SH-SY5Y (cell line): ENCODE measurements around the gene PTCD2.

Experiments used
- GATA2 ChIP-seq: IDR thresholded peaks from 2 replicates; pipeline ENCODE4 v1.6.1; 2011; ENCODE audit warnings: mild to moderate bottlenecking, low read depth, low read length
- GATA3 ChIP-seq: IDR thresholded peaks from 2 replicates; pipeline ENCODE4 v1.6.1; 2011; ENCODE audit warnings: low read depth, mild to moderate bottlenecking, low read length, moderate library complexity

The PTCD2 gene

DNA sequence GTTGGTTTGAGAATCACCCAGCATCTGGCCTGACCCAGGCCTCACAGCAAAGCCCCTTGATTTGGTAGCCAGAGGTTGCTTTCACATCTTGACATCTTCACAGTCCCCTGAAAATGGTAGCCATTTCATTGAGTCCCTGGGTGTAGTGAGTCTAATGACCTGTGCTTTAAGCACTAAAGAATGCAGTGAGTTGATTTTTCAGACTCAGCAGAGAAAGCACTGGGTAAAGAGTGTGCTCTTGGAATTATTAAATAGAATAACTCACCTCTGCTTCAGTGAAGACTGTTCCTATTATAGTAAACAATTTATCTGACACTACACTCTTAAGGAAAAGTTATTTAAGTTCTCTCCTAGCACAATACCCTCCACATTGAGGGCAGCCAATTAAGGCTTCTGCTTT, 56.2 kb downstream of the PTCD2 start:
- TF ChIP-seq GATA2, result no peak
- no peak for TF ChIP-seq GATA3

DNA sequence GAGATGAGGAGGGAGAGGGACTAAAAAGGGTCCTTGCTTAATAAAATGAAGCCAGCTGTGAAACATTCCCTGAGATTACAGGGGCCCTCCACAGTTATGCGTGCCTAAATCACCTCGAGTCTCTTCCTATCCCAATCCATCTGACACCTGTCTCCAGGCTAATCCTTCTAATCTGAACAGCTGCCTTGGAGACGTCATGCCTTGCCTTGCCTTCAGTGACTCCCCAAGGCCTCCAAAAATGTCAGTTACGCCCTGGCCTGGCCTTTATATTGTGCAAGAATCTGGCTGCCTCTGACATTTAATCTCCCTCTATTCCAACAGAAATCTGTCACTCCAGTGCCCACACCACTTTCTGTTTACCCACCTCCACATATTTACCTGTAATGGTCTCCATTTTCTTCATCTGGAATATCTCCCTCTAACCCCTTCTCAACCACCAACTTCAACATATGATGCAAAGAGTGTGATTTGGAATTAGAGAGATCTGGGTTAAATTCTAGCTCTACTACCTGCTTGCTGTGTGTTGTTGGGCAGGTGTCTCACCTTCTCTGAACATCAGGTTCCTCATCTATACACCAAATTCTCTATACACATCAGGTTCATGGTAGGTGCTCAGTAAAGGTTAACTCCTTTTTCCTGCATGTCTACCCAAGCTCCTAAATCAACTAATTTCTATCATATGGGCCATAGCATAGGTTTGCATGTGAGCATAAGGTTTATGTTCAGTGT, 57.9 kb downstream of the PTCD2 start:
- TF ChIP-seq GATA2 (no peak), GATA3 (no peak)

DNA sequence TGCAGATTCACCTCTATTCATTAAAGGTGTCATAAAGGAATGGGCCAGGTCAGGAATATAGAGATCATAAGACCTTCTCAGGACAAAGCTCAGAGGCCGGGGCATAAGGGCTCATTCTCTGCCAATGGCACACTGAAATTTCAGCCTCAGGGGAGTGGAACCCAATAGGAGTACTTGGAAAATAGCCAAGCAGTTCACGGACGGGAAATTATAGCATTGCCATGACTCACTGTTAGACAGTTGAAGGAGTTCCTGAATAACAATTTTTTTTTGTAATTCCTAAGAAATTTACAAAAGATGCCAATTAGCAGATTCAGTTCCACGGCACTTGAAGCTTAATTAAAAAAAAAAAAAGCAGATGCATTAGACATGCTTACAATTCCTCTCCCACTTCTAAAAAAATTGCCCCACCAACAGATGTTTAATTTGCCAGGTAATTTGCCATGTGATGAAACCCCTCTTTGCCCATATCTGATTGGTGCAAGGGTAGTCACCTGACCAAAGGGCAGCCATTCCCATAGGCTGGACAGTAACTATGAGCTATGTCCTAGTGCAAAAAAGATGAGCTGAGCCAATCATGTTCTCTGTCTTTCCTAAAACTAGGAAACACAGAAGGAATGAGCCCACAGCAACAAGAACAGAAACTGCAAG, 58.6 kb downstream of the PTCD2 start:
- TF ChIP-seq GATA3, result no peak
- TF ChIP-seq GATA2, result no peak

GRCh38 chr5:72379936-72380335, 59.8 kb downstream of the PTCD2 start:
- no peak for TF ChIP-seq GATA2
- TF ChIP-seq GATA3, result no peak

- TF ChIP-seq GATA3, result no peak
- no peak for TF ChIP-seq GATA2
These were observed 60.5 kb downstream of the PTCD2 start for GRCh38 chr5:72380492-72381274.

DNA sequence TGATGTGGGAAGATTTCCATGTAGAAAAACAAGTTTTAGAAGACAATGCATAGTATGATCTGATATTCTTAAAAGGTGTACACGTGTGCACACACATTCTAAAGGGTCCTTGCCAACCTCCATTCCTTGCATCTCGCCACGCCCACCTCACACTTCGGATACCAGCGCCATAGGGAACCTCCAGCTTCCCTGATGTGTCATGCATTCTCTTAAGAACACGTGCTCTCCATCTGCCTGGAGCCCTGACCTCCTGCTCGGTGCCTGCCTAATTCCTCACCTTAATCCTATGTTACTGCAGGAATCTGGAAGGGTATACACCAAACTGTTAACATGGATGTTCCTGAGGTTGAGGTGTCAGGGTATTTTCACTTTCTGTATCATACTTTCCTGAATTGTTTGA, 63.1 kb downstream of the PTCD2 start:
- no peak for TF ChIP-seq GATA3
- no peak for TF ChIP-seq GATA2

- TF ChIP-seq GATA3 (no peak), GATA2 (no peak)
These were observed 63.6 kb downstream of the PTCD2 start for GRCh38 chr5:72383726-72384125.

- TF ChIP-seq GATA3, result no peak
- TF ChIP-seq GATA2, result no peak
These were observed 66.5 kb downstream of the PTCD2 start for GRCh38 chr5:72386639-72387038.

- no peak for TF ChIP-seq GATA2
- TF ChIP-seq GATA3, result no peak
These were observed 67.8 kb downstream of the PTCD2 start for GRCh38 chr5:72387985-72388384.

GRCh38 chr5:72388646-72389045, 68.5 kb downstream of the PTCD2 start:
- TF ChIP-seq GATA3, result no peak
- no peak for TF ChIP-seq GATA2

- TF ChIP-seq GATA2, result no peak
- no peak for TF ChIP-seq GATA3
These were observed 70.7 kb downstream of the PTCD2 start for GRCh38 chr5:72390836-72391235.

DNA sequence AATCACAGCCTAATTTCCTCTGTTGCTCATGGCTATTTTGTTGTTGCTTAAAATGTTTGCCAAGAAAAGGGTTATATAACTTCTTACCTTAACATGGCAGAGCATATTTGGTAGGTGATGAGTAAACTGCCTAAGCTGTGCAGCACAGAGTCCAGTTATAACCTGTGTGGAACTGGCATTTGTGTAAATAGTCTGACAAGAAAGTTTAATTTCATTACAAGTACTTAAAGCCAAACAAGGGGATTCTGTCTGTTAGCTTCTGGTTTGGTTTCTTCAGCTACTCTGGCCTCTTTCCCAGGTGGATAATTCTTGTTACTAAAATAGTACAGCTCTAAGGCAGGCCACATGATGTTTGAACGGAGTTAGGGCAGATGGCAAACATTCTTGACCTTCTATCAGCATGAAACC, 72.2 kb downstream of the PTCD2 start:
- TF ChIP-seq GATA2, result no peak
- no peak for TF ChIP-seq GATA3

DNA sequence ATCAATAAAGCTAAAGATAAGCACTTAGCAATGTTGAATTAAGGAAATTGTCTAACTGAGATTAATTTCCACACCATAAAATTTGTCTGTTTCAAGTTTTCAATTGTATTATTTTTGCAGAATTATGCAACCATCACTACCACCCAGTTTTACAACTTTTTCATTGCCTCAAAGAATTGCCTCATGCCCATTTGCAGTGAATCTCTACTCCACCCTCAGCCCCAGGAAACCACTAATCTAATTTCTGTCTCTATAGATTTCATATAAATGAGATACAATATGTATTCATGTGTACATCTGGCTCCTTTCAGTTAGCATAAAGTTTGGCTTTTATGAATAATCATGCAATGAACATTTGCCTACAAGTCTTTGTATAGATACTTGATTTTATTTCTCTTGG, 72.9 kb downstream of the PTCD2 start:
- TF ChIP-seq GATA3 (no peak), GATA2 (no peak)

DNA sequence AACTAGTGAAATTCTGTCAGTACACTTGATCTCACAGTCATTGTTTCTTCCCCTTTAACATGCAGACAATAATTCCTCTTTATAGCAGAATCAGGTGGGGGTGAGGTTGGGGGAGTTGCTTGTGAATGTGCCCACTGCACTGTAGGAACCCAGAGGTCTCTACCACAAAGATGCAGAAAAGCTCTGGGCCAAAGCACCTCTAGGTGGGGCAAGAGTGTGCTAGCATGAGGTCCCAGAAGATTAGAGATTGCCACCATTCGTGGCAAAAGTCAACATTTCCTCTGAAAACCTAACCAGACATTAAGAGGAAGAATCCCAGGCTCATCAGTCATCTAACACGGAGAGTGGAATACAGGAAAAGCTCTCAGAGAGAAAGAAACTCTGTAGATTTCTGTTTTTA, 74.5 kb downstream of the PTCD2 start:
- TF ChIP-seq GATA2, result no peak
- no peak for TF ChIP-seq GATA3
